Measurements from ENCODE around the gene RAX2.

DNA sequence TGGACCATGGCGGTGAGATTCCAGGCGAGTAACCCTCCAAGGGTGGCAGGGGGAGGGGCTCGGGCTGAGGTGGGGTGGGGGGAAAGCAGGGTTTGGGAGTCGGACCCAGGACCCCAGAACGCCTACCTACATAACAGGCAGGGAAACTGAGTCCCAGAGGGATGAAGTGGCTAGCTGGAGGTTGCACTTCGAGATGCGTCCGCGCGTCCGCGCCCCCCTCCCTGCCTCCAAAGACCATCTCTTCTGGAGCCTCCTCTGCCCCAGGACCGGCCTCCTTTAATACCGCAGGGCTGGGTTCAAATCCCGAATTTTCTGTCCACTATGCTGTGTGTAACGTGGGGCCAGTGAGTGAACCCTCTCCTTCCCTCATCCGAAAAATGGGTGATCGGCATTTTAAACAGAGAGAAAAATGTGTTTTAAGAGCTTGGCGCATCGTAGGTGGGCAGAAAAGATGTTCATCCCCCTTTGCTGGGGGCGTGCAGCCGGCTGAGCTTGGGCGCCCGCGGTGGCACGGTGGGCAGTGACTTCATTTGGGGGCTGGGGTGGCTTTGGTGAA lies 50.1 kb downstream of the RAX2 start:
- no peak for TF ChIP-seq EGR1 (IDR thresholded peaks at IDR 0.05; ENCODE audit: borderline replicate concordance, low read depth, low read length)
- TF ChIP-seq SAP30 (IDR thresholded peaks at IDR 0.05; ENCODE audit: insufficient read depth, insufficient replicate concordance, low read length): no peak
- TF ChIP-seq, protein P1, sequence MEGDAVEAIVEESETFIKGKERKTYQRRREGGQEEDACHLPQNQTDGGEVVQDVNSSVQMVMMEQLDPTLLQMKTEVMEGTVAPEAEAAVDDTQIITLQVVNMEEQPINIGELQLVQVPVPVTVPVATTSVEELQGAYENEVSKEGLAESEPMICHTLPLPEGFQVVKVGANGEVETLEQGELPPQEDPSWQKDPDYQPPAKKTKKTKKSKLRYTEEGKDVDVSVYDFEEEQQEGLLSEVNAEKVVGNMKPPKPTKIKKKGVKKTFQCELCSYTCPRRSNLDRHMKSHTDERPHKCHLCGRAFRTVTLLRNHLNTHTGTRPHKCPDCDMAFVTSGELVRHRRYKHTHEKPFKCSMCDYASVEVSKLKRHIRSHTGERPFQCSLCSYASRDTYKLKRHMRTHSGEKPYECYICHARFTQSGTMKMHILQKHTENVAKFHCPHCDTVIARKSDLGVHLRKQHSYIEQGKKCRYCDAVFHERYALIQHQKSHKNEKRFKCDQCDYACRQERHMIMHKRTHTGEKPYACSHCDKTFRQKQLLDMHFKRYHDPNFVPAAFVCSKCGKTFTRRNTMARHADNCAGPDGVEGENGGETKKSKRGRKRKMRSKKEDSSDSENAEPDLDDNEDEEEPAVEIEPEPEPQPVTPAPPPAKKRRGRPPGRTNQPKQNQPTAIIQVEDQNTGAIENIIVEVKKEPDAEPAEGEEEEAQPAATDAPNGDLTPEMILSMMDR (IDR thresholded peaks at IDR 0.05; ENCODE audit: control extremely low read depth in 1 of 3, insufficient read depth in 1 of 3, low read depth in 1 of 3, low read length in 3 of 3): no peak
- TF ChIP-seq YY1 (IDR thresholded peaks at IDR 0.05; ENCODE audit: low read depth, low read length): no peak
- no peak for TF ChIP-seq JUND (IDR thresholded peaks at IDR 0.05; ENCODE audit: low read length)
- TF ChIP-seq EZH2 (IDR thresholded peaks at IDR 0.05; ENCODE audit: low read depth, low read length, severe bottlenecking): no peak
- no peak for TF ChIP-seq SUZ12 (IDR thresholded peaks at IDR 0.05; ENCODE audit: low read length)
- TF ChIP-seq EP300 (IDR thresholded peaks at IDR 0.05; ENCODE audit: borderline replicate concordance in 1 of 2, low read depth in 2 of 2, low read length in 2 of 2): no peak
- TF ChIP-seq, protein P2, sequence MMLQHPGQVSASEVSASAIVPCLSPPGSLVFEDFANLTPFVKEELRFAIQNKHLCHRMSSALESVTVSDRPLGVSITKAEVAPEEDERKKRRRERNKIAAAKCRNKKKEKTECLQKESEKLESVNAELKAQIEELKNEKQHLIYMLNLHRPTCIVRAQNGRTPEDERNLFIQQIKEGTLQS (IDR thresholded peaks at IDR 0.05; ENCODE audit: insufficient read depth, low read depth, low read length): no peak
- TF ChIP-seq RAD21 (IDR thresholded peaks at IDR 0.05 in 1 of 2, conservative IDR thresholded peaks at IDR 0.05 in 1 of 2; ENCODE audit: low read depth in 2 of 2, low read length in 2 of 2): no peak
- TF ChIP-seq POLR2A (IDR thresholded peaks at IDR 0.05; ENCODE audit: control extremely low read depth in 1 of 2, low read depth in 2 of 2, low read length in 2 of 2): no peak
- TF ChIP-seq SIX5 (IDR thresholded peaks at IDR 0.05; ENCODE audit: low read depth, low read length): no peak
